Measurements from ENCODE around the gene ARRDC3. TPM values are rescaled to one million over a fixed set of nuclear protein-coding genes. Genes with fewer than 3 reads are reported as not detected.
A peak's percentile ranks its signal among the peaks of the same experiment; 100 is the strongest.
"Not testable (repeated sequence)": the region's sequence is repeated elsewhere in the genome, so short reads cannot be mapped to it uniquely, and the experiment has no call there.

The ARRDC3 gene
- total RNA-seq, 2 donors from 2014 or later, result 17.5 to 60.9 TPM

DNA sequence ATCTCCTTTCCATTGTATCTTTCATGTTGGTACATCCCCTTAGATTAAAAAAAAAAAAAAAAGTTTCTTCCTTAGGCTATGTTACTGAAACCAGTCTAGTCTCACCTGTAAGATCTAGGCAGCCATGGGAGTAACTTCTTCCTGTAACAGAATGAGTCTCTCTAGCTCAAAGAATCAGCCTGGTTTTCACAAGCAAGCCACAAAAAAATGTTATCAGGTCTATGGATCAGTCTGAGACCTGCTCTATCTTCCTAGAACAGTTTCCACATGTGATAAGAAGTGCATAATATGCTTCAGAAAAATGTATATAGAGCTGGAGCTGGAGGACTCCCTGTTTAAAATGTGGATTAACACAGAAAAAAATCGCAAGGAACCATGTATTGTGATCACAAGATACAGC lies 53.8 kb downstream of the ARRDC3 start:
- Mint-ChIP-seq H3K27ac (no peak overlapping the region), H3K9me3 (no peaks in the 10 kb centered on the region), H3K36me3 (ENCODE audit: low read depth) (no peaks in the 10 kb centered on the region), H3K4me1 (peaks cover 11% of the 10 kb centered on the region), H3K27me3 (no peaks in the 10 kb centered on the region), H3K4me3 (no peak overlapping the region)
- ATAC-seq (replicated peaks), result peak; percentile 63

GRCh38 chr5:91328743-91329142 lies 54.4 kb downstream of the ARRDC3 start:
- H3K4me3 Mint-ChIP-seq, result no peak overlapping the region
- H3K36me3 Mint-ChIP-seq (ENCODE audit: low read depth), result no peaks in the 10 kb centered on the region
- no peaks in the 10 kb centered on the region for H3K9me3 Mint-ChIP-seq
- ATAC-seq (replicated peaks), result no peak
- peaks cover 11% of the 10 kb centered on the region for H3K4me1 Mint-ChIP-seq
- no peaks in the 10 kb centered on the region for H3K27me3 Mint-ChIP-seq
- H3K27ac Mint-ChIP-seq, result no peak overlapping the region

- H3K4me3 Mint-ChIP-seq; H3K4me1 Mint-ChIP-seq; H3K27ac Mint-ChIP-seq; H3K9me3 Mint-ChIP-seq; H3K27me3 Mint-ChIP-seq; H3K36me3 Mint-ChIP-seq (ENCODE audit: low read depth); ATAC-seq (replicated peaks): not testable (repeated sequence)
Observed at GRCh38 chr5:91322981-91323380, 60.1 kb downstream of the ARRDC3 start.

DNA sequence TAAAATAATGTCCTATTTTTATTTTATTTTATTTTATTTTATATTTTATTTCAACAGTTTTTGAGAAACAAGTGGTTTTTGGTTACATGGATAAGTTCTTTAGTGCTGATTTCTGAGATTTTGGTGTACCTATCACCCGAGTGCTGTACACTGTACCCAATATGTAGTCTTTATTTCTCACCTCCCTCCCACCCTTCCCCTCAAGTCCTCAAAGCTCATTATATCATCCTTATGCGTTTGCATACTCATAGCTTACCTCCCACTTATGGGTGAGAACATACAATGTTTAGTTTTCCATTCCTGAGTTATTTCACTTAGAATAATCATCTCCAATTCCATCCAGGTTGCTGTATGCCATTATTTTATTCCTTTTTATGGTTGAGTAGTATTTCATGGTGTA lies 63.5 kb downstream of the ARRDC3 start:
- H3K27ac Mint-ChIP-seq, result no peak overlapping the region
- H3K27me3 Mint-ChIP-seq, result no peaks in the 10 kb centered on the region
- peaks cover 18% of the 10 kb centered on the region for H3K4me1 Mint-ChIP-seq
- peaks cover 6% of the 10 kb centered on the region for H3K36me3 Mint-ChIP-seq (ENCODE audit: low read depth)
- no peaks in the 10 kb centered on the region for H3K9me3 Mint-ChIP-seq
- peak overlapping the region; percentile 59 for H3K4me3 Mint-ChIP-seq
- peak; percentile 63 for ATAC-seq (replicated peaks)

- ATAC-seq (replicated peaks), result peak; percentile 53
- peak overlapping the region; percentile 59 for H3K4me3 Mint-ChIP-seq
- peak overlapping the region; percentile 69 for H3K27ac Mint-ChIP-seq
- H3K9me3 Mint-ChIP-seq, result no peaks in the 10 kb centered on the region
- peaks cover 14% of the 10 kb centered on the region for H3K36me3 Mint-ChIP-seq (ENCODE audit: low read depth)
- peaks cover 18% of the 10 kb centered on the region for H3K4me1 Mint-ChIP-seq
- H3K27me3 Mint-ChIP-seq, result no peaks in the 10 kb centered on the region
Observed at GRCh38 chr5:91318724-91319123, 64.4 kb downstream of the ARRDC3 start.

Data from activated T-helper 17 cell treated with anti-CD3 and anti-CD28 coated beads, Interleukin-2, amount 50 U/mL, for 72 hours (primary cell).